ENCODE results near the gene GIPC1.

DNA sequence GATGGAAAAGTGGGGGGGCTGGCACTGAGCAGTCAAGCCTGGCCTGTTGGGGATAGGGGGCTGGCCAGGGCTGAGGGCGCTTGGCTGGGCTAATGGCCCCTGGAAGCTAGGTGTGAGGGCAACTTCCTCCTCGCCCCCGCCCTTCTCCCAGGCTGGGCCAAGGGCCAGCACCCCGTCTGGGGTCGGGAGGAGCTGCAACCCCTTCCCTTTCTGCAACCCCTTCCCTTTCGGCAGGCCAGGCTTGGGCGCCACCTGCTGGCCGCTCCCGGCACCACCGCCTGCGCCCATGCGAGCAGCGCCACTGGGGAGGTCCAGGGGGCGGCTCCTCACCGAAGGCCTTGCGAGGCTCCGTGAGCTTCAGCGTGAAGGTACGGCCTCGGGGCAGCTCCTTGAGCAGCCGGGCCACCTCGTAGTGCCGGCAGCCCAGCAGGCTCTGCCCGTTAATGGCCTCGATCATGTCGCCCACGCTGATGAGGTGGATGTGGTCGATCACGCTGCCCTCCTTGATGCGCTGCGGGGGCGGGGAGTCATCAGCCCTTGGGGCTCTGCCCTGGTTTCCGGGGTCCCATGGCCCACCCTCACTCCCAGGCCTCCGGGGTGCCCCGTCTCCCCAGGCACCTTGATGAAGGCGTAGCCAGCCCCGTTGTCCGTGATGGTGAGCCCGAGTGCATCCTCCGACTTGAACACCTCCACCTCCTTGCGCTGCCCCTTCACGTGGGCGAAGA lies 15.8 kb downstream of the GIPC1 start:
- TF ChIP-seq EZH2phosphoT487 (IDR thresholded peaks at IDR 0.05; ENCODE audit: insufficient read depth, low read depth) = no peak
- no peak for TF ChIP-seq EZH2 (IDR thresholded peaks at IDR 0.05; ENCODE audit: insufficient read depth, poor library complexity, severe bottlenecking)
